Peyer's patch (tissue), 4 donors: ENCODE results near the gene TSHZ1. TPM values are rescaled to one million over a fixed set of nuclear protein-coding genes. Genes with fewer than 3 reads are reported as not detected.
A peak's percentile ranks its signal among the peaks of the same experiment; 100 is the strongest.

Experiments
- DNase-seq, 3 donors: peaks; one replicate each; pipeline ENCODE4 v3.0.0-alpha.2; 2017 to 2019
- H3K27ac ChIP-seq, 4 donors: fragments of 200-600 bp; sonication (generic); one replicate each; pipeline ENCODE4 v1.5.1; 2016 to 2019
- H3K27me3 ChIP-seq, 2 donors: fragments of 200-600 bp; sonication (generic); one replicate each; pipeline ENCODE4 v1.5.1; 2019
- H3K36me3 ChIP-seq, 3 donors: fragments of 200-600 bp; sonication (generic); one replicate each; pipeline ENCODE4 v1.5.1; 2016 to 2019
- H3K4me1 ChIP-seq, 4 donors: fragments of 200-600 bp; sonication (generic); one replicate each; pipeline ENCODE4 v1.5.1; 2016 to 2019
- H3K4me3 ChIP-seq, 4 donors: fragments of 200-600 bp; sonication (generic); 1 replicate in 3 of 4; 2 replicates in 1 of 4; pipeline ENCODE4 v1.5.1; 2016 to 2019; ENCODE audit warnings: mild to moderate bottlenecking in 1 of 4
- H3K9me3 ChIP-seq, 4 donors: fragments of 200-600 bp; sonication (generic); one replicate each; pipeline ENCODE4 v1.5.1; 2016 to 2019; ENCODE audit warnings: mild to moderate bottlenecking in 1 of 4
- CTCF ChIP-seq, 6 experiments: fragments of 450-650 bp in 4 of 6; fragments of 200-600 bp in 2 of 6; sonication (generic) in 1 of 6; IDR thresholded peaks; one replicate each; pipeline ENCODE4 v1.5.1; 2017 to 2019; ENCODE audit warnings: antibody characterized with exemption in 6 of 6, mild to moderate bottlenecking in 3 of 6, moderate library complexity in 1 of 6
- POLR2A ChIP-seq, 2 donors: fragments of 450-650 bp; IDR thresholded peaks; one replicate each; pipeline ENCODE4 v1.5.1; 2017; ENCODE audit warnings: antibody characterized with exemption in 2 of 2, mild to moderate bottlenecking in 2 of 2, moderate library complexity in 2 of 2
- total RNA-seq, 4 donors: library from RNA; depleted of rRNA; stranded (reverse); fragments of >200 nt; gene quantifications; one replicate each; pipeline ENCODE4 v1.1.0, GENCODE V29; 2016

TSHZ1 gene
- total RNA-seq, 4 donors from 2014 or later = 12.4 to 34.8 (median 28.4) TPM

GRCh38 chr18:75209129-75209950 is 1.3 kb upstream of the TSHZ1 start, which contains the start of gene PTGR3:
PTGR3 (minus strand) TSS chr18:75209139; CDS start chr18:75209058, 81 bp downstream.
- no peaks in the 10 kb centered on the region for H3K9me3 ChIP-seq
- peak in 1 of 2 donors; percentile 46 for TF ChIP-seq POLR2A (IDR thresholded peaks at IDR 0.05)
- TF ChIP-seq CTCF (IDR thresholded peaks at IDR 0.05) = no peak
- H3K27me3 ChIP-seq = no peaks in the 10 kb centered on the region
- H3K27ac ChIP-seq = peak within 1 kb of the TSS; percentile 84 to 100 (median 96)
- DNase-seq = peak; percentile 80 to 91 (median 90)
- H3K4me1 ChIP-seq = peaks cover 0 to 55% (median 11%) of the 10 kb centered on the region in 4 donors
- no peaks in the 10 kb centered on the region for H3K36me3 ChIP-seq
- H3K4me3 ChIP-seq = peak within 1 kb of the TSS; percentile 94 to 100 (median 96)

DNA sequence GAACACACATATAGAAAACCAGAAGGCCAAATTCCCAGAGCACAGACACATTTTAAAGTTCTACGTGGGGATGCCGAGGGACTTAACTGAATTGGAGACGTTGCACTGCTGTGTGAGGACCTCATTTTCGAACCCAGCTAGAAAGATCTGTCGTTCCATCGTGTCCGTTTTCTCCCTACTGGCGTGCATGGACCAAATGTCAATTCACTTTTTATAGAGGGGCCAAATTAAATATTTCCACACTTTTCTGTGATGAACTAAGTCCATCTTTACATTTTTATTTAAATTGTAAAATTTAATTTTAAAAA is 692 bp upstream of the TSHZ1 start:
- no peaks in the 10 kb centered on the region for H3K9me3 ChIP-seq
- H3K27ac ChIP-seq = peak overlapping the region; percentile 84 to 100 (median 96)
- peak overlapping the region; percentile 94 to 100 (median 96) for H3K4me3 ChIP-seq
- H3K36me3 ChIP-seq = no peaks in the 10 kb centered on the region
- no peak for TF ChIP-seq POLR2A (IDR thresholded peaks at IDR 0.05)
- no peak for TF ChIP-seq CTCF (IDR thresholded peaks at IDR 0.05)
- peaks cover 0 to 55% (median 8%) of the 10 kb centered on the region in 4 donors for H3K4me1 ChIP-seq
- no peak for DNase-seq
- H3K27me3 ChIP-seq = no peaks in the 10 kb centered on the region

DNA sequence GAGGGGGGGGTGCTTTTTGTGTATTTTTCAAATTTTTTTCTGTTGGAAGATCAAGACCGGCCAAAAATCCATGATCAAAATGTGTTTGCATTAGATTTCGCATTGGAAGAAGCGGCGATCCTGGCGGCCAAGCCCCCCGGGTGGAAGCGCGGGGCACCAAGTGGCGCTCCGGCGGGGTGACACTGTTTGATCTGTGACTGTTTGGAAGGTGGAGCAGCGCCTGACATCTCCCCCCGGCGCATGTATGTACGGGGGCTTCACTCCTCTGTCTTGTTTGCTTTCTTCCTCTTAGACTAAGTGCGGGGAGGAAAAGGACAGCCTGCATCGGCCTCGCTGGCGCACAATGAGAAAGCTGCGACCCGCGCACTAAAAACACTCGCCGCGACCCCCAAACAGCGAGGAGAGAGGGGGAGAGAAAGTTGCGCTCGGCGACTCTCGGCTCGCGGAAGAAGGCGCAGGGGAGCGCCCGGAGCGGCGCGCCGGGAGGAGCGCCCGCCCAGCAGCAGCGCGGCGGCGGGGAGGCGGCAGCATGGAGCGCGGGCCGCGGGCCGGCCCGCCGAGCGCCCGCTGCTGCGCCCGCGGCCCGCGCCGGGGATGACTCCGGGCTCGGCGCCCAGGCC is 515 bp downstream of the TSHZ1 start:
- peak in 2 of 3 donors; percentile 51 to 62 for DNase-seq
- peak overlapping the region; percentile 94 to 100 (median 96) for H3K4me3 ChIP-seq
- no peak for TF ChIP-seq CTCF (IDR thresholded peaks at IDR 0.05)
- no peak for TF ChIP-seq POLR2A (IDR thresholded peaks at IDR 0.05)
- peak overlapping the region; percentile 84 to 100 (median 96) for H3K27ac ChIP-seq
- H3K36me3 ChIP-seq = no peaks in the 10 kb centered on the region
- H3K27me3 ChIP-seq = no peaks in the 10 kb centered on the region
- H3K4me1 ChIP-seq = peaks cover 0 to 54% (median 11%) of the 10 kb centered on the region in 4 donors
- no peaks in the 10 kb centered on the region for H3K9me3 ChIP-seq

DNA sequence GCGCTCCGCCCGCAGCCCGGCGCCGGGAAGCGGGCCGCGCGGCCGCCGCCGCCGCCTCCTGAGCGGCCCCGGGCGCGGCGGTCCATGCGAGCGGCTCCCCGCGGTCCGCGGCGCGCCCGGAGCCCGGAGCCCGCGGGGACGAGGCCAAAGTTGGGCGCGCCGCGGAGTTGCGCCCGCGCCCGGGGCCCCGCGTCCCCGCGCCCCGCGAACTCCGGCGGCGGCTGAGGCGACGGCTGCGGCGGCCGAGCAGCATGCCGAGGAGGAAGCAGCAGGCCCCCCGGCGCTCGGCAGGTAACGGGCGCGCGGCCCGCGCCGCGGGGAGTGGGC is 992 bp downstream of the TSHZ1 start:
- no peak for TF ChIP-seq POLR2A (IDR thresholded peaks at IDR 0.05)
- TF ChIP-seq CTCF (IDR thresholded peaks at IDR 0.05) = no peak
- Histone ChIP-seq H3K4me3 (peak overlapping the region; percentile 65 to 94 (median 80)), H3K4me1 (peaks cover 0 to 54% (median 13%) of the 10 kb centered on the region in 4 donors)

GRCh38 chr18:75211953-75212750 is 1.6 kb downstream of the TSHZ1 start:
- Histone ChIP-seq H3K4me3 (peak overlapping the region; percentile 65 to 94 (median 80)), H3K36me3 (no peaks in the 10 kb centered on the region), H3K9me3 (no peaks in the 10 kb centered on the region), H3K27me3 (no peaks in the 10 kb centered on the region), H3K27ac (peak overlapping the region; percentile 65 to 89 (median 84)), H3K4me1 (peaks cover 0 to 54% (median 16%) of the 10 kb centered on the region in 4 donors)
- peak in 2 of 3 donors; percentile 33 to 59 for DNase-seq
- TF ChIP-seq POLR2A (IDR thresholded peaks at IDR 0.05) = no peak
- TF ChIP-seq CTCF (IDR thresholded peaks at IDR 0.05) = no peak

More for the DNA sequence above, 992 bp downstream of the TSHZ1 start:
- no peaks in the 10 kb centered on the region for H3K9me3 ChIP-seq
- peak overlapping the region; percentile 65 to 89 (median 84) for H3K27ac ChIP-seq
- DNase-seq = no peak
- no peaks in the 10 kb centered on the region for H3K36me3 ChIP-seq
- H3K27me3 ChIP-seq = no peaks in the 10 kb centered on the region
